CD8-positive, alpha-beta memory T cell (primary cell): ENCODE measurements around the gene FAM174B. TPM values are rescaled to one million over a fixed set of nuclear protein-coding genes. Genes with fewer than 3 reads are reported as not detected.

Experiments
- CTCF ChIA-PET: fragments of 350-600 bp; sonication (Branson Sonifier 250); formaldehyde crosslinking; loops from one replicate; lab custom pipeline; 2021; ENCODE audit warnings: antibody characterized with exemption; lab: Charles Lee
- POLR2A ChIA-PET: fragments of 350-600 bp; sonication (Branson Sonifier 250); formaldehyde crosslinking; loops from one replicate; lab custom pipeline; 2021; ENCODE audit warnings: antibody characterized with exemption; lab: Charles Lee
- DNase-seq, 5 donors: peaks; one replicate each; pipeline versions ENCODE4 v3.0.0 to v3.0.0-alpha.2; 2020 to 2022; ENCODE audit warnings: mixed read lengths in 1 of 5
- H3K27ac ChIP-seq: one replicate; pipeline ENCODE4 v1.7.0; 2013; ENCODE audit warnings: low read depth, mild to moderate bottlenecking, low read length, moderate library complexity
- H3K27me3 ChIP-seq: 2 replicates; pipeline ENCODE4 v1.7.0; 2013; ENCODE audit warnings: low read length, mild to moderate bottlenecking; ENCODE audit not compliant: insufficient read depth, poor library complexity, severe bottlenecking
- H3K36me3 ChIP-seq: 2 replicates; pipeline ENCODE4 v1.7.0; 2013; ENCODE audit warnings: mild to moderate bottlenecking, low read length, moderate library complexity; ENCODE audit not compliant: insufficient read depth
- H3K4me1 ChIP-seq: 2 replicates; pipeline ENCODE4 v1.7.0; 2013; ENCODE audit warnings: mild to moderate bottlenecking, low read length, moderate library complexity; ENCODE audit not compliant: insufficient read depth
- H3K4me3 ChIP-seq: 2 replicates; pipeline ENCODE4 v1.7.0; 2013; ENCODE audit warnings: mild to moderate bottlenecking, low read length
- H3K9me3 ChIP-seq: 2 replicates; pipeline ENCODE4 v1.7.0; 2013; ENCODE audit warnings: mild to moderate bottlenecking, low read length
- H3K27ac Mint-ChIP-seq, 8 donors: one replicate each; pipeline ENCODE4 v1.8.0; 2020 to 2021; ENCODE audit warnings: mixed read lengths in 8 of 8, mild to moderate bottlenecking in 6 of 8, inconsistent platforms in 3 of 8, moderate library complexity in 3 of 8
- H3K27me3 Mint-ChIP-seq, 2 donors: one replicate each; pipeline ENCODE4 v1.8.0; 2020 to 2021; ENCODE audit warnings: mixed read lengths in 2 of 2, mild to moderate bottlenecking in 1 of 2, moderate library complexity in 1 of 2
- H3K36me3 Mint-ChIP-seq, 3 donors: one replicate each; pipeline ENCODE4 v1.8.0; 2020 to 2021; ENCODE audit warnings: mixed read lengths in 3 of 3, inconsistent platforms in 1 of 3, mild to moderate bottlenecking in 1 of 3
- H3K4me1 Mint-ChIP-seq, 3 donors: one replicate each; pipeline ENCODE4 v1.8.0; 2020 to 2021; ENCODE audit warnings: mixed read lengths in 3 of 3, inconsistent platforms in 1 of 3, mild to moderate bottlenecking in 1 of 3
- H3K4me3 Mint-ChIP-seq, 7 donors: one replicate each; pipeline ENCODE4 v1.8.0; 2020 to 2021; ENCODE audit warnings: mixed read lengths in 7 of 7, mild to moderate bottlenecking in 6 of 7, moderate library complexity in 4 of 7, inconsistent platforms in 2 of 7
- H3K9me3 Mint-ChIP-seq, 5 donors: one replicate each; pipeline ENCODE4 v1.8.0; 2020 to 2022; ENCODE audit warnings: mixed read lengths in 5 of 5, mild to moderate bottlenecking in 3 of 5, moderate library complexity in 2 of 5, inconsistent platforms in 1 of 5
- polyA plus RNA-seq: library from polyadenylated mRNA; unstranded; fragments of 300-500 nt; fragmentation: Illumina TruSeq; gene quantifications from one replicate; pipeline ENCODE4 v1.2.3, GENCODE V29; 2021
- total RNA-seq, 2 experiments: library from RNA; stranded (reverse); gene quantifications; one replicate each; pipeline ENCODE4 v1.2.3, GENCODE V29; 2021

FAM174B gene
- total and polyA plus RNA-seq, 3 experiments from 2014 or later: 0.82 to 3.9 (median 3.9) TPM

- no peaks in the 10 kb centered on the region for H3K4me1 Mint-ChIP-seq
- H3K27ac Mint-ChIP-seq: no peak overlapping the region
- Histone ChIP-seq H3K27ac (no peak overlapping the region), H3K9me3 (no peaks in the 10 kb centered on the region), H3K36me3 (no peaks in the 10 kb centered on the region), H3K4me3 (no peak overlapping the region), H3K4me1 (no peaks in the 10 kb centered on the region), H3K27me3 (no peaks in the 10 kb centered on the region)
- no peak overlapping the region for H3K4me3 Mint-ChIP-seq
- H3K27me3 Mint-ChIP-seq: peaks cover 8 to 24% of the 10 kb centered on the region in 2 donors
- no peak for DNase-seq
- ChIA-PET CTCF (interaction anchor here (0.5 kb wide), 1 partner anchor 552 kb away, joined by 3 read pairs; no protein-coding TSS in a partner anchor), POLR2A (no interaction called here)
- no peaks in the 10 kb centered on the region for H3K36me3 Mint-ChIP-seq
- no peaks in the 10 kb centered on the region for H3K9me3 Mint-ChIP-seq
Observed at GRCh38 chr15:92670621-92671020, 15.0 kb upstream of the FAM174B start.

GRCh38 chr15:92669432-92669831 lies 13.9 kb upstream of the FAM174B start:
- Mint-ChIP-seq H3K36me3 (no peaks in the 10 kb centered on the region), H3K27ac (no peak overlapping the region), H3K27me3 (peaks cover 8 to 24% of the 10 kb centered on the region in 2 donors), H3K4me1 (no peaks in the 10 kb centered on the region), H3K9me3 (no peaks in the 10 kb centered on the region), H3K4me3 (no peak overlapping the region)
- H3K4me3 ChIP-seq: no peak overlapping the region
- no peaks in the 10 kb centered on the region for H3K9me3 ChIP-seq
- H3K27ac ChIP-seq: no peak overlapping the region
- no peaks in the 10 kb centered on the region for H3K36me3 ChIP-seq
- DNase-seq: no peak
- no peaks in the 10 kb centered on the region for H3K27me3 ChIP-seq
- ChIA-PET CTCF (no interaction called here), POLR2A (no interaction called here)
- H3K4me1 ChIP-seq: no peaks in the 10 kb centered on the region

GRCh38 chr15:92668620-92669019 lies 13.0 kb upstream of the FAM174B start:
- peaks cover 8 to 24% of the 10 kb centered on the region in 2 donors for H3K27me3 Mint-ChIP-seq
- ChIA-PET CTCF (no interaction called here), POLR2A (no interaction called here)
- no peak overlapping the region for H3K4me3 ChIP-seq
- no peaks in the 10 kb centered on the region for H3K36me3 ChIP-seq
- H3K27me3 ChIP-seq: no peaks in the 10 kb centered on the region
- H3K4me3 Mint-ChIP-seq: no peak overlapping the region
- no peaks in the 10 kb centered on the region for H3K4me1 ChIP-seq
- DNase-seq: no peak
- no peak overlapping the region for H3K27ac Mint-ChIP-seq
- H3K36me3 Mint-ChIP-seq: no peaks in the 10 kb centered on the region
- no peak overlapping the region for H3K27ac ChIP-seq
- H3K9me3 ChIP-seq: no peaks in the 10 kb centered on the region
- no peaks in the 10 kb centered on the region for H3K9me3 Mint-ChIP-seq
- H3K4me1 Mint-ChIP-seq: no peaks in the 10 kb centered on the region

GRCh38 chr15:92667970-92668485 lies 12.5 kb upstream of the FAM174B start:
- no peak overlapping the region for H3K4me3 ChIP-seq
- Mint-ChIP-seq H3K9me3 (no peaks in the 10 kb centered on the region), H3K4me3 (no peak overlapping the region), H3K27ac (no peak overlapping the region), H3K4me1 (no peaks in the 10 kb centered on the region), H3K27me3 (peaks cover 8 to 24% of the 10 kb centered on the region in 2 donors), H3K36me3 (no peaks in the 10 kb centered on the region)
- ChIA-PET CTCF (no interaction called here), POLR2A (no interaction called here)
- DNase-seq: no peak
- H3K27ac ChIP-seq: no peak overlapping the region
- H3K9me3 ChIP-seq: no peaks in the 10 kb centered on the region
- no peaks in the 10 kb centered on the region for H3K4me1 ChIP-seq
- no peaks in the 10 kb centered on the region for H3K36me3 ChIP-seq
- H3K27me3 ChIP-seq: no peaks in the 10 kb centered on the region

- CTCF ChIA-PET: no interaction called here
- Mint-ChIP-seq H3K36me3 (no peaks in the 10 kb centered on the region), H3K27me3 (peaks cover 8 to 24% of the 10 kb centered on the region in 2 donors), H3K27ac (no peak overlapping the region), H3K9me3 (no peaks in the 10 kb centered on the region), H3K4me3 (no peak overlapping the region), H3K4me1 (no peaks in the 10 kb centered on the region)
- Histone ChIP-seq H3K27me3 (no peaks in the 10 kb centered on the region), H3K36me3 (no peaks in the 10 kb centered on the region), H3K27ac (no peak overlapping the region), H3K4me3 (no peak overlapping the region), H3K9me3 (no peaks in the 10 kb centered on the region), H3K4me1 (no peaks in the 10 kb centered on the region)
- POLR2A ChIA-PET: no interaction called here
- DNase-seq: no peak
Observed at GRCh38 chr15:92667287-92667904, 11.8 kb upstream of the FAM174B start.

- no peak for DNase-seq
- POLR2A ChIA-PET: no interaction called here
- no peak overlapping the region for H3K27ac Mint-ChIP-seq
- no peaks in the 10 kb centered on the region for H3K4me1 Mint-ChIP-seq
- H3K27me3 Mint-ChIP-seq: peaks cover 5 to 24% of the 10 kb centered on the region in 2 donors
- no peak overlapping the region for H3K4me3 Mint-ChIP-seq
- Histone ChIP-seq H3K9me3 (no peaks in the 10 kb centered on the region), H3K27me3 (no peaks in the 10 kb centered on the region), H3K4me3 (no peak overlapping the region), H3K4me1 (no peaks in the 10 kb centered on the region), H3K36me3 (no peaks in the 10 kb centered on the region), H3K27ac (no peak overlapping the region)
- no peaks in the 10 kb centered on the region for H3K36me3 Mint-ChIP-seq
- H3K9me3 Mint-ChIP-seq: no peaks in the 10 kb centered on the region
- CTCF ChIA-PET: no interaction called here
Observed at GRCh38 chr15:92666780-92667179, 11.2 kb upstream of the FAM174B start.

- ChIA-PET POLR2A (no interaction called here), CTCF (no interaction called here)
- Histone ChIP-seq H3K9me3 (no peaks in the 10 kb centered on the region), H3K27ac (no peak overlapping the region), H3K36me3 (no peaks in the 10 kb centered on the region), H3K4me1 (no peaks in the 10 kb centered on the region), H3K27me3 (no peaks in the 10 kb centered on the region), H3K4me3 (no peak overlapping the region)
- H3K9me3 Mint-ChIP-seq: no peaks in the 10 kb centered on the region
- no peak overlapping the region for H3K27ac Mint-ChIP-seq
- H3K4me1 Mint-ChIP-seq: no peaks in the 10 kb centered on the region
- H3K27me3 Mint-ChIP-seq: peaks cover 4 to 23% of the 10 kb centered on the region in 2 donors
- no peaks in the 10 kb centered on the region for H3K36me3 Mint-ChIP-seq
- no peak for DNase-seq
- H3K4me3 Mint-ChIP-seq: no peak overlapping the region
Observed at GRCh38 chr15:92665100-92665555, 9.6 kb upstream of the FAM174B start.

- H3K36me3 ChIP-seq: no peaks in the 10 kb centered on the region
- no peaks in the 10 kb centered on the region for H3K9me3 ChIP-seq
- H3K27me3 ChIP-seq: no peaks in the 10 kb centered on the region
- CTCF ChIA-PET: no interaction called here
- peaks cover 4 to 17% of the 10 kb centered on the region in 2 donors for H3K27me3 Mint-ChIP-seq
- H3K4me3 Mint-ChIP-seq: no peak overlapping the region
- no peaks in the 10 kb centered on the region for H3K4me1 Mint-ChIP-seq
- no peak overlapping the region for H3K27ac Mint-ChIP-seq
- no peaks in the 10 kb centered on the region for H3K9me3 Mint-ChIP-seq
- POLR2A ChIA-PET: no interaction called here
- H3K36me3 Mint-ChIP-seq: no peaks in the 10 kb centered on the region
- no peak for DNase-seq
- H3K27ac ChIP-seq: no peak overlapping the region
- H3K4me3 ChIP-seq: no peak overlapping the region
- H3K4me1 ChIP-seq: no peaks in the 10 kb centered on the region
Observed at GRCh38 chr15:92664178-92664900, 8.8 kb upstream of the FAM174B start.
